OCI-LY3 (cell line): ENCODE data around the gene CCDC172.

Experiments used
- H2AFZ ChIP-seq: fragments of 200-600, 300-600 bp; shearing (Covaris generic); 2 replicates; pipeline ENCODE4 v1.6.0; 2014; ENCODE audit warnings: antibody characterized with exemption, low read depth, low read length
- H3K27ac ChIP-seq: fragments of 200-600, 300-600 bp; sonication (generic); 2 replicates; pipeline ENCODE4 v1.5.1; 2014; ENCODE audit warnings: mild to moderate bottlenecking, low read length, moderate library complexity, mixed read lengths
- H3K27me3 ChIP-seq: fragments of 200-600, 300-600 bp; sonication (generic); 2 replicates; pipeline ENCODE4 v1.6.1; 2014; ENCODE audit warnings: low read depth, low read length, mixed read lengths
- H3K36me3 ChIP-seq: fragments of 200-600, 300-600 bp; sonication (generic); replicated peaks from 2 replicates; pipeline ENCODE3; 2014; ENCODE audit warnings: low read depth, low read length, mixed read lengths
- H3K4me1 ChIP-seq: fragments of 300-600, 200-600 bp; sonication (generic); 2 replicates; pipeline ENCODE4 v1.6.1; 2014; ENCODE audit warnings: low read length, mixed read lengths
- H3K4me2 ChIP-seq: fragments of 200-600, 300-600 bp; sonication (generic); 2 replicates; pipeline ENCODE4 v1.6.1; 2014; ENCODE audit warnings: low read length, mixed read lengths
- H3K4me3 ChIP-seq: fragments of 300-600, 200-600 bp; sonication (generic); 2 replicates; pipeline ENCODE4 v1.5.1; 2014; ENCODE audit warnings: antibody characterized with exemption, mild to moderate bottlenecking, low read length, moderate library complexity
- H3K79me2 ChIP-seq: fragments of 300-600, 200-600 bp; shearing (Covaris generic); 2 replicates; pipeline ENCODE4 v1.6.1; 2014; ENCODE audit warnings: mild to moderate bottlenecking, low read length, mixed read lengths
- H3K9ac ChIP-seq: fragments of 300-600, 200-600 bp; shearing (Covaris generic); 2 replicates; pipeline ENCODE4 v1.6.0; 2014; ENCODE audit warnings: mild to moderate bottlenecking, low read length, moderate library complexity
- H3K9me3 ChIP-seq: fragments of 200-600, 300-600 bp; shearing (Covaris generic); 2 replicates; pipeline ENCODE4 v1.6.1; 2014; ENCODE audit warnings: low read length, mixed read lengths; ENCODE audit not compliant: insufficient read depth
- H4K20me1 ChIP-seq: fragments of 200-600, 300-600 bp; sonication (generic); 2 replicates; pipeline ENCODE4 v1.6.1; 2016; ENCODE audit warnings: low read length, mixed read lengths; ENCODE audit not compliant: insufficient read depth
- CTCF ChIP-seq: fragments of 200-600, 300-600 bp; sonication (generic); IDR thresholded peaks from 2 replicates; pipeline ENCODE4 v1.5.1; 2014; ENCODE audit warnings: antibody characterized with exemption, low read length, low read depth
- EZH2phosphoT487 ChIP-seq: fragments of 200-600 bp; shearing (Covaris generic); IDR thresholded peaks from 2 replicates; pipeline ENCODE4 v1.6.1; 2018; ENCODE audit warnings: antibody characterized with exemption, mixed run types, low read depth

Gene CCDC172

GRCh38 chr10:116296291-116296721 is 27.9 kb upstream of the CCDC172 start:
- Histone ChIP-seq H3K27me3 (no peaks in the 10 kb centered on the region), H4K20me1 (no peaks in the 10 kb centered on the region), H3K4me3 (no peak overlapping the region), H3K9me3 (no peaks in the 10 kb centered on the region), H3K36me3 (no peaks in the 10 kb centered on the region), H3K27ac (no peak overlapping the region), H3K4me2 (no peak overlapping the region), H3K9ac (no peak overlapping the region), H2AFZ (no peak overlapping the region), H3K4me1 (no peaks in the 10 kb centered on the region), H3K79me2 (no peaks in the 10 kb centered on the region)
- no peak for TF ChIP-seq EZH2phosphoT487

- no peak overlapping the region for H2AFZ ChIP-seq
These were observed 25.7 kb upstream of the CCDC172 start for GRCh38 chr10:116298586-116298985.

GRCh38 chr10:116300542-116300941 is 23.7 kb upstream of the CCDC172 start:
- no peaks in the 10 kb centered on the region for H3K9me3 ChIP-seq

More at GRCh38 chr10:116298586-116298985, 25.7 kb upstream of the CCDC172 start:
- Histone ChIP-seq H4K20me1 (no peaks in the 10 kb centered on the region), H3K4me1 (no peaks in the 10 kb centered on the region), H3K79me2 (no peaks in the 10 kb centered on the region), H3K27me3 (no peaks in the 10 kb centered on the region), H3K36me3 (no peaks in the 10 kb centered on the region), H3K9ac (no peak overlapping the region), H3K4me3 (no peak overlapping the region), H3K4me2 (no peak overlapping the region), H3K9me3 (no peaks in the 10 kb centered on the region), H3K27ac (no peak overlapping the region)
- TF ChIP-seq CTCF (no peak), EZH2phosphoT487 (no peak)

GRCh38 chr10:116304923-116305322 is 19.3 kb upstream of the CCDC172 start:
- TF ChIP-seq CTCF: no peak
- TF ChIP-seq EZH2phosphoT487: no peak
- Histone ChIP-seq H2AFZ (no peak overlapping the region), H3K27me3 (no peaks in the 10 kb centered on the region), H3K4me2 (no peak overlapping the region), H3K4me1 (no peaks in the 10 kb centered on the region), H4K20me1 (no peaks in the 10 kb centered on the region), H3K36me3 (no peaks in the 10 kb centered on the region), H3K4me3 (no peak overlapping the region), H3K9ac (no peak overlapping the region), H3K79me2 (no peaks in the 10 kb centered on the region), H3K27ac (no peak overlapping the region), H3K9me3 (no peaks in the 10 kb centered on the region)

More at GRCh38 chr10:116300542-116300941, 23.7 kb upstream of the CCDC172 start:
- Histone ChIP-seq H3K4me2 (no peak overlapping the region), H3K4me3 (no peak overlapping the region), H3K79me2 (no peaks in the 10 kb centered on the region), H3K27ac (no peak overlapping the region), H2AFZ (no peak overlapping the region), H3K36me3 (no peaks in the 10 kb centered on the region), H3K9ac (no peak overlapping the region), H3K4me1 (no peaks in the 10 kb centered on the region), H4K20me1 (no peaks in the 10 kb centered on the region), H3K27me3 (no peaks in the 10 kb centered on the region)
- TF ChIP-seq EZH2phosphoT487 (no peak), CTCF (no peak)
